SW480 (cell line): ENCODE data around the gene NECTIN2.
"Not testable (repeated sequence)": the region's sequence is repeated elsewhere in the genome, so short reads cannot be mapped to it uniquely, and the experiment has no call there.

Source experiments
- DNase-seq: peaks from one replicate; pipeline ENCODE4 v3.0.0-alpha.2; 2016; ENCODE audit warnings: low spot score

The NECTIN2 gene

GRCh38 chr19:44908074-44908835 is 62.2 kb downstream of the NECTIN2 start:
- DNase-seq, result no peak

GRCh38 chr19:44908836-44909261 is 62.8 kb downstream of the NECTIN2 start:
- no peak for DNase-seq

GRCh38 chr19:44909775-44910174 is 63.7 kb downstream of the NECTIN2 start:
- no peak for DNase-seq

GRCh38 chr19:44911896-44912295 is 65.8 kb downstream of the NECTIN2 start:
- not testable (repeated sequence) for DNase-seq

- no peak for DNase-seq
Observed at GRCh38 chr19:44912854-44913253, 66.8 kb downstream of the NECTIN2 start.

- DNase-seq, result not testable (repeated sequence)
Observed at GRCh38 chr19:44913512-44914432, 67.7 kb downstream of the NECTIN2 start.

GRCh38 chr19:44914433-44915206 is 68.5 kb downstream of the NECTIN2 start, which contains the start of gene APOC1:
TSS of gene APOC1 (plus strand) at chr19:44914608. CDS start at chr19:44914892, 284 bp downstream.
- peak; percentile 90 for DNase-seq

GRCh38 chr19:44924243-44924725 is 78.2 kb downstream of the NECTIN2 start:
- no peak for DNase-seq

- DNase-seq, result no peak
Observed at GRCh38 chr19:44925114-44925891, 79.2 kb downstream of the NECTIN2 start.

- not testable (repeated sequence) for DNase-seq
Observed at GRCh38 chr19:44926245-44927077, 80.4 kb downstream of the NECTIN2 start.

- DNase-seq, result no peak
Observed at GRCh38 chr19:44927746-44928145, 81.6 kb downstream of the NECTIN2 start.

GRCh38 chr19:44930088-44930487 is 84.0 kb downstream of the NECTIN2 start:
- no peak for DNase-seq

GRCh38 chr19:44931541-44931940 is 85.4 kb downstream of the NECTIN2 start:
- DNase-seq, result no peak
